BLaER1 (cell line): ENCODE results near the gene PRELID1.
A peak's percentile ranks its signal among the peaks of the same experiment; 100 is the strongest.
"Not testable (repeated sequence)": the region's sequence is repeated elsewhere in the genome, so short reads cannot be mapped to it uniquely, and the experiment has no call there.

ENCODE experiments used
- H3K27ac ChIP-seq: shearing (Covaris generic); formaldehyde crosslinking; 2 replicates; pipeline ENCODE4 v1.8.1; 2022
- H3K27me3 ChIP-seq: shearing (Covaris generic); formaldehyde crosslinking; 2 replicates; pipeline ENCODE4 v1.8.1; 2022
- H3K36me3 ChIP-seq: shearing (Covaris generic); formaldehyde crosslinking; 2 replicates; pipeline ENCODE4 v1.8.1; 2022
- H3K4me1 ChIP-seq: shearing (Covaris generic); formaldehyde crosslinking; 2 replicates; pipeline ENCODE4 v1.8.1; 2022
- H3K4me2 ChIP-seq: shearing (Covaris generic); formaldehyde crosslinking; 2 replicates; pipeline ENCODE4 v1.8.1; 2022
- H3K4me3 ChIP-seq: shearing (Covaris generic); formaldehyde crosslinking; 2 replicates; pipeline ENCODE4 v1.8.1; 2022
- H3K9ac ChIP-seq: shearing (Covaris generic); formaldehyde crosslinking; 2 replicates; pipeline ENCODE4 v1.8.1; 2022
- H3K9me3 ChIP-seq: shearing (Covaris generic); formaldehyde crosslinking; 2 replicates; pipeline ENCODE4 v1.8.1; 2022
- H4K20me1 ChIP-seq: shearing (Covaris generic); formaldehyde crosslinking; 2 replicates; pipeline ENCODE4 v1.8.1; 2022
- Cebpa-rat ChIP-seq: shearing (Covaris generic); IDR thresholded peaks from 2 replicates; pipeline ENCODE4 v1.8.1; 2022

PRELID1 gene

GRCh38 chr5:177334781-177335700 lies 31.4 kb downstream of the PRELID1 start:
- H3K9ac ChIP-seq, result peak overlapping the region; percentile 80
- H3K27me3 ChIP-seq, result no peaks in the 10 kb centered on the region
- peak overlapping the region; percentile 96 for H3K4me2 ChIP-seq
- peaks cover 100% of the 10 kb centered on the region for H3K4me1 ChIP-seq
- H4K20me1 ChIP-seq, result peaks cover 32% of the 10 kb centered on the region
- TF ChIP-seq Cebpa-rat, result no peak
- peak overlapping the region; percentile 96 for H3K27ac ChIP-seq
- H3K4me3 ChIP-seq, result peak overlapping the region; percentile 58; the same call in 1 of the 2 replicates
- H3K9me3 ChIP-seq, result no peaks in the 10 kb centered on the region
- H3K36me3 ChIP-seq, result peaks cover 57% of the 10 kb centered on the region

- no peaks in the 10 kb centered on the region for H3K27me3 ChIP-seq
- H3K4me2 ChIP-seq, result peak overlapping the region; percentile 96
- no peak overlapping the region; the same call in 1 of the 2 replicates for H3K4me3 ChIP-seq
- peaks cover 60% of the 10 kb centered on the region for H3K36me3 ChIP-seq
- peaks cover 98% of the 10 kb centered on the region for H3K4me1 ChIP-seq
- peak overlapping the region; percentile 96 for H3K27ac ChIP-seq
- H3K9ac ChIP-seq, result peak overlapping the region; percentile 80
- H4K20me1 ChIP-seq, result peaks cover 32% of the 10 kb centered on the region
- no peaks in the 10 kb centered on the region for H3K9me3 ChIP-seq
- no peak for TF ChIP-seq Cebpa-rat
These were observed 32.1 kb downstream of the PRELID1 start for GRCh38 chr5:177335701-177336065.

- peak overlapping the region; percentile 80 for H3K9ac ChIP-seq
- no peak for TF ChIP-seq Cebpa-rat
- no peak overlapping the region; the same call in 1 of the 2 replicates for H3K4me3 ChIP-seq
- H4K20me1 ChIP-seq, result peaks cover 32% of the 10 kb centered on the region
- peaks cover 62% of the 10 kb centered on the region for H3K36me3 ChIP-seq
- H3K4me2 ChIP-seq, result peak overlapping the region; percentile 96
- peak overlapping the region; percentile 96 for H3K27ac ChIP-seq
- H3K9me3 ChIP-seq, result no peaks in the 10 kb centered on the region
- H3K4me1 ChIP-seq, result peaks cover 94% of the 10 kb centered on the region
- no peaks in the 10 kb centered on the region for H3K27me3 ChIP-seq
These were observed 32.5 kb downstream of the PRELID1 start for GRCh38 chr5:177336112-177336511.

- Histone ChIP-seq H3K4me1 (peaks cover 87% of the 10 kb centered on the region), H3K4me3 (no peak overlapping the region), H4K20me1 (peaks cover 32% of the 10 kb centered on the region), H3K4me2 (peak overlapping the region; percentile 96), H3K27ac (peak overlapping the region; percentile 96), H3K9me3 (no peaks in the 10 kb centered on the region), H3K36me3 (peaks cover 69% of the 10 kb centered on the region), H3K27me3 (no peaks in the 10 kb centered on the region), H3K9ac (0 out of 2 replicates have a peak overlapping the region, but pooled peaks have one; percentile 37)
- no peak for TF ChIP-seq Cebpa-rat
These were observed 33.2 kb downstream of the PRELID1 start for GRCh38 chr5:177336603-177337494.

GRCh38 chr5:177338251-177339106 lies 34.9 kb downstream of the PRELID1 start:
- Histone ChIP-seq H3K4me1 (peaks cover 71% of the 10 kb centered on the region), H3K9ac (peak overlapping the region; percentile 62), H3K9me3 (no peaks in the 10 kb centered on the region), H3K27ac (peak overlapping the region; percentile 96), H3K27me3 (no peaks in the 10 kb centered on the region), H3K4me3 (no peak overlapping the region), H3K36me3 (peaks cover 80% of the 10 kb centered on the region), H4K20me1 (peaks cover 32% of the 10 kb centered on the region), H3K4me2 (peak overlapping the region; percentile 96)
- TF ChIP-seq Cebpa-rat, result no peak

- Histone ChIP-seq H3K4me3 (no peak overlapping the region), H3K9me3 (no peaks in the 10 kb centered on the region), H3K36me3 (peaks cover 82% of the 10 kb centered on the region), H4K20me1 (peaks cover 32% of the 10 kb centered on the region), H3K27ac (peak overlapping the region; percentile 96), H3K4me2 (peak overlapping the region; percentile 96), H3K4me1 (peaks cover 64% of the 10 kb centered on the region), H3K27me3 (no peaks in the 10 kb centered on the region), H3K9ac (peak overlapping the region; percentile 62)
- TF ChIP-seq Cebpa-rat, result no peak
These were observed 35.6 kb downstream of the PRELID1 start for GRCh38 chr5:177339107-177339638.

GRCh38 chr5:177343000-177343399 lies 39.4 kb downstream of the PRELID1 start:
- H3K36me3 ChIP-seq, result peaks cover 80% of the 10 kb centered on the region
- H3K27ac ChIP-seq, H3K9ac ChIP-seq, H3K4me3 ChIP-seq, H3K4me2 ChIP-seq, H3K9me3 ChIP-seq, H3K27me3 ChIP-seq: not testable (repeated sequence)
- peaks cover 49% of the 10 kb centered on the region for H4K20me1 ChIP-seq
- peaks cover 36% of the 10 kb centered on the region for H3K4me1 ChIP-seq

GRCh38 chr5:177343777-177344176 lies 40.2 kb downstream of the PRELID1 start:
- peaks cover 75% of the 10 kb centered on the region for H3K36me3 ChIP-seq
- H3K4me1 ChIP-seq, result peaks cover 36% of the 10 kb centered on the region
- H3K4me2 ChIP-seq, result no peak overlapping the region
- H3K4me3 ChIP-seq, result no peak overlapping the region
- H3K9ac ChIP-seq, result no peak overlapping the region
- H3K27me3 ChIP-seq, result no peaks in the 10 kb centered on the region
- no peak for TF ChIP-seq Cebpa-rat
- H4K20me1 ChIP-seq, result peaks cover 49% of the 10 kb centered on the region
- H3K27ac ChIP-seq, result no peak overlapping the region
- H3K9me3 ChIP-seq, result no peaks in the 10 kb centered on the region

GRCh38 chr5:177344891-177345290 lies 41.3 kb downstream of the PRELID1 start:
- no peak for TF ChIP-seq Cebpa-rat
- no peak overlapping the region for H3K9ac ChIP-seq
- peaks cover 50% of the 10 kb centered on the region for H4K20me1 ChIP-seq
- no peak overlapping the region for H3K4me3 ChIP-seq
- peaks cover 80% of the 10 kb centered on the region for H3K36me3 ChIP-seq
- H3K4me1 ChIP-seq, result peaks cover 36% of the 10 kb centered on the region
- H3K4me2 ChIP-seq, result no peak overlapping the region
- H3K27ac ChIP-seq, result no peak overlapping the region
- H3K27me3 ChIP-seq, result no peaks in the 10 kb centered on the region
- H3K9me3 ChIP-seq, result no peaks in the 10 kb centered on the region
